PC-3 (cell line): ENCODE measurements around the gene LRFN5. TPM values are rescaled to one million over a fixed set of nuclear protein-coding genes. Genes with fewer than 3 reads are reported as not detected.

Experiments
- ATAC-seq: fragments of 200-7000 bp; cut with Tn5 transposase; 2 replicates; pipeline ENCODE4 v1.9.1; 2020; ENCODE audit warnings: mild to moderate bottlenecking, moderate library complexity
- BruUV-seq: library from RNA; stranded (reverse); fragments of 400-500 nt; replicated peaks from 2 replicates; lab custom pipeline; 2021; lab: Mats Ljungman, UMichigan
- CTCF ChIA-PET: fragments of 300-600 bp; sonication (Branson Sonifier 250); formaldehyde crosslinking; loops from one replicate; lab custom pipeline; 2022; ENCODE audit warnings: antibody characterized with exemption; lab: Charles Lee
- POLR2A ChIA-PET: fragments of 300-600 bp; sonication (Branson Sonifier 250); formaldehyde crosslinking; loops from one replicate; lab custom pipeline; 2022; ENCODE audit warnings: antibody characterized with exemption; ENCODE audit not compliant: unreplicated experiment; lab: Charles Lee
- DNase-seq: peaks from one replicate; pipeline ENCODE4 v3.0.0-alpha.2; 2015
- H2AFZ ChIP-seq: fragments of 300-600 bp; sonication (generic); 2 replicates; pipeline ENCODE4 v1.6.0; 2016; ENCODE audit warnings: antibody characterized with exemption, low read length
- H3F3A ChIP-seq: fragments of 300-600 bp; sonication (generic); one replicate; pipeline ENCODE4 v1.6.0; 2017; ENCODE audit warnings: antibody characterized with exemption, low read length, control low read depth, mild to moderate bottlenecking; ENCODE audit not compliant: unreplicated experiment
- H3K27ac ChIP-seq: fragments of 300-600 bp; sonication (generic); 2 replicates; pipeline ENCODE4 v1.5.1; 2016; ENCODE audit warnings: mild to moderate bottlenecking, low read length
- H3K27me3 ChIP-seq: fragments of 300-600 bp; sonication (generic); 2 replicates; pipeline ENCODE4 v1.6.1; 2016; ENCODE audit warnings: low read length, mixed read lengths
- H3K36me3 ChIP-seq: fragments of 300-600 bp; sonication (generic); 2 replicates; pipeline ENCODE4 v1.6.1; 2016; ENCODE audit warnings: low read depth, mixed run types, low read length, mixed read lengths
- H3K4me1 ChIP-seq: fragments of 300-600 bp; sonication (generic); 2 replicates; pipeline ENCODE4 v1.5.1; 2016; ENCODE audit warnings: low read length; ENCODE audit not compliant: insufficient read depth
- H3K4me2 ChIP-seq: fragments of 300-600 bp; sonication (generic); 2 replicates; pipeline ENCODE4 v1.6.0; 2016; ENCODE audit warnings: low read length
- H3K4me3 ChIP-seq: fragments of 300-600 bp; sonication (generic); 2 replicates; pipeline ENCODE4 v1.5.1; 2016; ENCODE audit warnings: mild to moderate bottlenecking, low read length, mixed read lengths
- H3K79me2 ChIP-seq: fragments of 300-600 bp; sonication (generic); 2 replicates; pipeline ENCODE4 v1.6.1; 2017; ENCODE audit warnings: low read length, mixed read lengths
- H3K9ac ChIP-seq: fragments of 300-600 bp; sonication (generic); 2 replicates; pipeline ENCODE4 v1.6.0; 2016; ENCODE audit warnings: mild to moderate bottlenecking, low read length
- H3K9me2 ChIP-seq: fragments of 300-600 bp; sonication (generic); replicated peaks from 2 replicates; pipeline ENCODE4 v1.6.1; 2016; ENCODE audit warnings: mixed run types, low read length, mixed read lengths
- H3K9me3 ChIP-seq: fragments of 300-600 bp; sonication (generic); 2 replicates; pipeline ENCODE4 v1.6.1; 2016; ENCODE audit warnings: low read length, mixed read lengths
- H4K20me1 ChIP-seq: fragments of 300-600 bp; sonication (generic); 2 replicates; pipeline ENCODE4 v1.6.1; 2016; ENCODE audit warnings: low read length, mixed read lengths
- EZH2 ChIP-seq: fragments of 300-600 bp; sonication (generic); IDR thresholded peaks from one replicate; pipeline ENCODE4 v1.6.1; 2017; ENCODE audit warnings: antibody characterized with exemption, mild to moderate bottlenecking, low read length; ENCODE audit not compliant: unreplicated experiment
- EZH2phosphoT487 ChIP-seq: fragments of 300-600 bp; sonication (generic); IDR thresholded peaks from 2 replicates; pipeline ENCODE4 v1.6.1; 2018; ENCODE audit warnings: mild to moderate bottlenecking, antibody characterized with exemption, low read length, borderline replicate concordance
- intact Hi-C: fragments of 100-400 bp; cut with micrococcal nuclease; formaldehyde crosslinking; loops from 2 replicates; pipeline ENCODE4 v1.9.0; 2023
- total RNA-seq: library from RNA; depleted of rRNA; stranded (reverse); fragments of >200 nt; gene quantifications from 2 replicates; pipeline ENCODE4 v1.2.3, GENCODE V29; 2014
- TF ChIP-seq, protein P1 (sequence below): fragments of 300-600 bp; sonication (generic); conservative IDR thresholded peaks from 2 replicates; pipeline ENCODE4 v1.5.1; 2017; ENCODE audit warnings: antibody characterized with exemption, low read depth, mild to moderate bottlenecking, low read length

LRFN5 gene
- total RNA-seq, 1 experiment from 2014 or later = not detected

DNA sequence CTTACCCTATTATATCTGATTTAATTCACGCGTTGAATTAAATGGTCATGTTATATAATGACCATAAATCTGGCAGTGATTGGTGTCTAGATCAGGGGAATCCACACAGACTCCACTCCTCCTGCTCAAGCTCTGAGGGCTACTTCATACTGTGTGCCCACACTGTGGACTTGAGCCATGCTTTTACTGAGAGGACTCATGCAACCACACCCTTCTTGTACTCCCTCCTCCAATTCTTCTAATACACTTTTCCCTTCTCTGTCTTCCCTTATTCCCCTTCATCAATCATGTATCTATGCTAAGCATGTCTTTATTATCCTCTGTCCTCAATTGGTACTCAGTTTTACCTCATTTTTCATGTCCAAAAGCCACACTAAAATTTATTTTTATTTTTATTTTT, 37.7 kb upstream of the LRFN5 start:
- Histone ChIP-seq H3K4me3 (no peak overlapping the region), H3K9me3 (no peaks in the 10 kb centered on the region), H4K20me1 (no peaks in the 10 kb centered on the region), H3K4me2 (no peak overlapping the region), H3K9ac (no peak overlapping the region), H3K27me3 (no peaks in the 10 kb centered on the region), H3K4me1 (no peaks in the 10 kb centered on the region), H3K27ac (no peak overlapping the region), H2AFZ (no peak overlapping the region), H3K36me3 (no peaks in the 10 kb centered on the region), H3F3A (no peaks in the 10 kb centered on the region), H3K9me2 (no peaks in the 10 kb centered on the region), H3K79me2 (no peaks in the 10 kb centered on the region)
- no peak for DNase-seq
- TF ChIP-seq EZH2 = no peak
- TF ChIP-seq, protein P1, sequence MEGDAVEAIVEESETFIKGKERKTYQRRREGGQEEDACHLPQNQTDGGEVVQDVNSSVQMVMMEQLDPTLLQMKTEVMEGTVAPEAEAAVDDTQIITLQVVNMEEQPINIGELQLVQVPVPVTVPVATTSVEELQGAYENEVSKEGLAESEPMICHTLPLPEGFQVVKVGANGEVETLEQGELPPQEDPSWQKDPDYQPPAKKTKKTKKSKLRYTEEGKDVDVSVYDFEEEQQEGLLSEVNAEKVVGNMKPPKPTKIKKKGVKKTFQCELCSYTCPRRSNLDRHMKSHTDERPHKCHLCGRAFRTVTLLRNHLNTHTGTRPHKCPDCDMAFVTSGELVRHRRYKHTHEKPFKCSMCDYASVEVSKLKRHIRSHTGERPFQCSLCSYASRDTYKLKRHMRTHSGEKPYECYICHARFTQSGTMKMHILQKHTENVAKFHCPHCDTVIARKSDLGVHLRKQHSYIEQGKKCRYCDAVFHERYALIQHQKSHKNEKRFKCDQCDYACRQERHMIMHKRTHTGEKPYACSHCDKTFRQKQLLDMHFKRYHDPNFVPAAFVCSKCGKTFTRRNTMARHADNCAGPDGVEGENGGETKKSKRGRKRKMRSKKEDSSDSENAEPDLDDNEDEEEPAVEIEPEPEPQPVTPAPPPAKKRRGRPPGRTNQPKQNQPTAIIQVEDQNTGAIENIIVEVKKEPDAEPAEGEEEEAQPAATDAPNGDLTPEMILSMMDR = no peak
- no peak for TF ChIP-seq EZH2phosphoT487
- POLR2A ChIA-PET = no interaction called here
- ATAC-seq = no peak
- CTCF ChIA-PET = no interaction called here
- intact Hi-C loops = no loop called here
- BruUV-seq = no TSS peak

DNA sequence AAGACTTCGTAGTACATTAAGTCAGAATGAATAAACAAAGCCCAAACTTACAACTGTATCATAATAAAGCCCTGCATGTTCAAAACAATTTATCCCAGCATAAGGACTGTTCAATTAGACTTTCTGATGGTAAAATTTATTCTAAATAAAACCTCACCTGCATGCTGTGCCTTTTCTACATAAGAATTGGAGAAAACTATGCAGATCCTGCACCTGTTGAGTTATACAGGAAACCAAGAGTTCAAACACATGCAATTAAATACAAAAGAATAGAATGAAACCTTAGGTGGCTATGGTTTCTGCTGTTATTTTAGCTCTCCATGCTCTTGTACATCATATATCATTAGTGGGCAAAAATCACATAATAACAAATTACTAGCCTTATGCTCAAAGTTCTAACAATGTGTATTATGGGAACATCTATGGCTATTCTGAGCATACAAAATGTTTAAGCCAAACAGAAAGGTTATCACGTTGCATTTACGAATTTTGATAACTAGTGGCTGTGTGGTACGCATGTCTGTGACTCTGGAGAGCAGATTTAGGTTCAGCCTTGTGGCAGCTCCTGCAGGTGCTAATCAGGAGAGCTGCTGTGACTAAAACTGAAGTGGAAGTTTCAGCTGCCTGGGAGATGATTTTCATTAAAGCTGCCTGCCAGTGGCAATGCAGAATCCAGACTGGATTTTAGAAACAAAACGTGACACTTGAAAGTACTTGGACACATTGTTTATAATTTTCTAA, 36.1 kb upstream of the LRFN5 start:
- H4K20me1 ChIP-seq = no peaks in the 10 kb centered on the region
- DNase-seq (no peak), ATAC-seq (no peak)
- intact Hi-C loops = no loop called here
- H3K9ac ChIP-seq = no peak overlapping the region
- H3K9me3 ChIP-seq = no peaks in the 10 kb centered on the region
- no peak overlapping the region for H3K4me2 ChIP-seq
- H3K4me3 ChIP-seq = no peak overlapping the region
- no TSS peak for BruUV-seq
- no peaks in the 10 kb centered on the region for H3K36me3 ChIP-seq
- H2AFZ ChIP-seq = no peak overlapping the region
- no peak overlapping the region for H3K27ac ChIP-seq
- H3K27me3 ChIP-seq = no peaks in the 10 kb centered on the region
- H3F3A ChIP-seq = no peaks in the 10 kb centered on the region
- H3K9me2 ChIP-seq = no peaks in the 10 kb centered on the region
- no peaks in the 10 kb centered on the region for H3K4me1 ChIP-seq
- H3K79me2 ChIP-seq = no peaks in the 10 kb centered on the region
- POLR2A ChIA-PET = no interaction called here
- CTCF ChIA-PET = no interaction called here
- TF ChIP-seq, protein P1 = no peak
- TF ChIP-seq EZH2 (no peak), EZH2phosphoT487 (no peak)

DNA sequence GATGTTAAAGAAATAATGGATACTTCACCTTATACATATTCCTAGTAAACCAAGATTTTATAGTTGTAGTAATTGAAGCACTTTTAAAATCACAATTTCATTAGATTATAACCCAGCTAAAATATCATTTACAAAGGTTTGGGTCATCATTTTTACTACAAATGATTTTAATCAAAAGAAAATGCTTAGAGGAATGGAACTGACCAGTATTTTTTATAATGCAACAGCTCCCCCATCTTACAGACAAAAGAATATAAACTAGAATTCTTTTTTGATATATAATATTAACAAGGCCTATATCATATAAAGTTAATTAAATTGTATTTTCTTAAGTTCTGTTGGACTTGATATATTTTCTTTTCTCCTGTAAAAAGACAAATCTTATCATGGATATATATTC, 20.4 kb upstream of the LRFN5 start:
- H3K79me2 ChIP-seq = no peaks in the 10 kb centered on the region
- H3F3A ChIP-seq = no peaks in the 10 kb centered on the region
- no peak overlapping the region for H3K4me3 ChIP-seq
- ChIA-PET POLR2A (no interaction called here), CTCF (no interaction called here)
- H3K9ac ChIP-seq = no peak overlapping the region
- no peaks in the 10 kb centered on the region for H4K20me1 ChIP-seq
- no peak for TF ChIP-seq EZH2
- TF ChIP-seq, protein P1 = peak; percentile 47; the same call in 1 of the 2 replicates
- H3K9me3 ChIP-seq = no peaks in the 10 kb centered on the region
- no peaks in the 10 kb centered on the region for H3K27me3 ChIP-seq
- H3K27ac ChIP-seq = no peak overlapping the region
- ATAC-seq (peak; percentile 63), DNase-seq (peak; percentile 18)
- H2AFZ ChIP-seq = no peak overlapping the region
- no peaks in the 10 kb centered on the region for H3K4me1 ChIP-seq
- no peaks in the 10 kb centered on the region for H3K9me2 ChIP-seq
- BruUV-seq = no TSS peak
- intact Hi-C loops = loop anchor here (1.0 to 10.0 kb wide), 6 partner anchors 64 to 1629 kb away; no protein-coding TSS in a partner anchor
- H3K36me3 ChIP-seq = no peaks in the 10 kb centered on the region
- no peak overlapping the region for H3K4me2 ChIP-seq
